NCI-H446 treated with DMSO at 0.1 percent for 48 hours (cell line): ENCODE results near the gene ENAM.
"Not testable (repeated sequence)": the region's sequence is repeated elsewhere in the genome, so short reads cannot be mapped to it uniquely, and the experiment has no call there.

Source experiments
- DNase-seq: peaks from one replicate; lab custom pipeline; 2025; lab: John Stamatoyannopoulos, UW

The ENAM gene

GRCh38 chr4:70676554-70677090 is 48.1 kb downstream of the ENAM start:
- no peak for DNase-seq

- DNase-seq, result no peak
These were observed 49.9 kb downstream of the ENAM start for GRCh38 chr4:70678383-70678999.

- DNase-seq, result no peak
These were observed 52.4 kb downstream of the ENAM start for GRCh38 chr4:70680934-70681333.

- no peak for DNase-seq
These were observed 53.2 kb downstream of the ENAM start for GRCh38 chr4:70681704-70682103.

- DNase-seq, result not testable (repeated sequence)
These were observed 53.6 kb downstream of the ENAM start for GRCh38 chr4:70682142-70682541.

- DNase-seq, result no peak
These were observed 58.8 kb downstream of the ENAM start for GRCh38 chr4:70687392-70687791.

GRCh38 chr4:70687821-70688794 is 59.6 kb downstream of the ENAM start, which contains the start of gene UTP3:
TSS of gene UTP3 (plus strand) at chr4:70688532. CDS start at chr4:70688678, 146 bp downstream.
- peak; percentile 97 for DNase-seq

- no peak for DNase-seq
These were observed 60.3 kb downstream of the ENAM start for GRCh38 chr4:70688795-70689231.

- no peak for DNase-seq
These were observed 63.1 kb downstream of the ENAM start for GRCh38 chr4:70691661-70692060.

- not testable (repeated sequence) for DNase-seq
These were observed 66.1 kb downstream of the ENAM start for GRCh38 chr4:70694633-70695032.
